H1 (cell line): ENCODE measurements around the gene SAXO1. TPM values are rescaled to one million over a fixed set of nuclear protein-coding genes. Genes with fewer than 3 reads are reported as not detected.

Experiments used
- CTCF ChIA-PET: fragments of 300-600 bp; sonication (Branson Sonifier 250); formaldehyde crosslinking; loops from one replicate; lab custom pipeline; 2021; ENCODE audit not compliant: partially characterized antibody; lab: Charles Lee
- POLR2A ChIA-PET: fragments of 300-600 bp; sonication (Branson Sonifier 250); formaldehyde crosslinking; loops from one replicate; lab custom pipeline; 2021; ENCODE audit warnings: inconsistent platforms; ENCODE audit not compliant: partially characterized antibody; lab: Charles Lee
- DNase-seq, 2 experiments: peaks; one replicate each; pipeline versions ENCODE4 v3.0.0 to v3.0.0-alpha.2; 2010 to 2022; ENCODE audit warnings: low spot score in 2 of 2, low read depth in 1 of 2, mixed read lengths in 1 of 2
- FAIRE-seq: peaks from 2 replicates; lab custom pipeline; 2011; peaks lifted over from hg19 to GRCh38; lab: Jason Lieb, UNC
- H2AFZ ChIP-seq: 2 replicates; pipeline ENCODE4 v1.8.1; 2012; ENCODE audit warnings: low read length, inconsistent platforms
- H2AK5ac ChIP-seq: 2 replicates; pipeline ENCODE4 v1.6.1; 2013; ENCODE audit warnings: low read depth, low read length
- H2BK120ac ChIP-seq: replicated peaks from 2 replicates; pipeline ENCODE3; 2013; ENCODE audit warnings: low read depth, low read length, inconsistent platforms
- H2BK12ac ChIP-seq: 2 replicates; pipeline ENCODE4 v1.6.1; 2013; ENCODE audit warnings: low read depth, low read length
- H2BK15ac ChIP-seq: 2 replicates; pipeline ENCODE4 v1.6.1; 2013; ENCODE audit warnings: low read length
- H2BK20ac ChIP-seq: 2 replicates; pipeline ENCODE4 v1.6.1; 2013; ENCODE audit warnings: low read length
- H2BK5ac ChIP-seq: 2 replicates; pipeline ENCODE4 v1.6.1; 2013; ENCODE audit warnings: low read depth, low read length
- H3K14ac ChIP-seq: 2 replicates; pipeline ENCODE4 v1.6.1; 2013; ENCODE audit warnings: inconsistent platforms; ENCODE audit not compliant: insufficient read length
- H3K18ac ChIP-seq: 2 replicates; pipeline ENCODE4 v1.6.1; 2013; ENCODE audit warnings: low read length; ENCODE audit errors: extremely low read depth
- H3K23ac ChIP-seq: 2 replicates; pipeline ENCODE4 v1.6.1; 2013; ENCODE audit warnings: inconsistent platforms; ENCODE audit not compliant: insufficient read length
- H3K23me2 ChIP-seq: 2 replicates; pipeline ENCODE4 v1.6.1; 2013; ENCODE audit warnings: low read depth, low read length
- H3K27ac ChIP-seq: 2 replicates; pipeline ENCODE4 v1.6.1; 2011; ENCODE audit warnings: low read depth, low read length, inconsistent platforms
- H3K27me3 ChIP-seq, 4 experiments: replicated peaks in 1 of 4; 1 replicate in 1 of 4; 2 replicates in 3 of 4; pipeline versions ENCODE4 v1.6.1 to v1.8.1; 2011 to 2013; ENCODE audit warnings: low read length in 3 of 4, mild to moderate bottlenecking in 3 of 4, inconsistent platforms in 2 of 4, mixed read lengths in 2 of 4, moderate library complexity in 1 of 4; ENCODE audit not compliant: control insufficient read depth in 3 of 4, insufficient read depth in 3 of 4; ENCODE audit errors: extremely low read depth in 1 of 4
- H3K36me3 ChIP-seq, 4 experiments: 2 replicates each; pipeline versions ENCODE4 v1.6.1 to v1.8.1; 2011 to 2013; ENCODE audit warnings: mild to moderate bottlenecking in 4 of 4, low read length in 3 of 4, moderate library complexity in 2 of 4, control low read depth in 1 of 4, inconsistent platforms in 1 of 4; ENCODE audit not compliant: insufficient read depth in 4 of 4, control insufficient read depth in 2 of 4
- H3K4ac ChIP-seq: replicated peaks from 2 replicates; pipeline ENCODE3; 2013; ENCODE audit warnings: low read length, low read depth, mixed read lengths, inconsistent platforms; ENCODE audit not compliant: insufficient read length
- H3K4me1 ChIP-seq, 4 experiments: replicated peaks in 1 of 4; 1 replicate in 1 of 4; 2 replicates in 3 of 4; pipeline versions ENCODE4 v1.6.1 to v1.8.1; 2011 to 2013; ENCODE audit warnings: low read length in 3 of 4, inconsistent platforms in 2 of 4, mixed read lengths in 1 of 4; ENCODE audit not compliant: insufficient read depth in 4 of 4, control insufficient read depth in 3 of 4
- H3K4me2 ChIP-seq, 2 experiments: 2 replicates each; pipeline versions ENCODE4 v1.6.1 to v1.8.1; 2011 to 2013; ENCODE audit warnings: low read depth in 2 of 2, low read length in 2 of 2, control low read depth in 1 of 2, inconsistent platforms in 1 of 2, mild to moderate bottlenecking in 1 of 2; ENCODE audit not compliant: insufficient read depth in 1 of 2
- H3K4me3 ChIP-seq, 4 experiments: fragments of 200-600, 300-600 bp in 1 of 4; sonication (generic), shearing (Covaris generic), sonication (Bioruptor Twin) in 1 of 4; 2 replicates each; pipeline versions ENCODE4 v1.5.1 to v1.8.1; 2011 to 2016; ENCODE audit warnings: low read length in 4 of 4, low read depth in 3 of 4, control low read depth in 2 of 4, inconsistent platforms in 2 of 4, mild to moderate bottlenecking in 2 of 4, mixed read lengths in 1 of 4, moderate library complexity in 1 of 4; ENCODE audit not compliant: insufficient read depth in 2 of 4; ENCODE audit errors: extremely low read depth in 1 of 4
- H3K56ac ChIP-seq: replicated peaks from 2 replicates; pipeline ENCODE3; 2013; ENCODE audit warnings: low read depth, mild to moderate bottlenecking, mixed read lengths, low read length, inconsistent platforms; ENCODE audit not compliant: insufficient read length
- H3K79me1 ChIP-seq: 2 replicates; pipeline ENCODE4 v1.6.1; 2013; ENCODE audit warnings: low read depth, low read length, control low read depth
- H3K79me2 ChIP-seq, 2 experiments: 2 replicates each; pipeline versions ENCODE4 v1.6.1 to v1.8.1; 2012 to 2013; ENCODE audit warnings: low read length in 2 of 2, mild to moderate bottlenecking in 2 of 2, inconsistent platforms in 1 of 2; ENCODE audit not compliant: insufficient read depth in 2 of 2, control insufficient read depth in 1 of 2
- H3K9ac ChIP-seq, 4 experiments: replicated peaks in 1 of 4; 1 replicate in 1 of 4; 2 replicates in 3 of 4; pipeline versions ENCODE4 v1.6.1 to v1.8.1; 2011 to 2013; ENCODE audit warnings: low read depth in 3 of 4, low read length in 3 of 4, control low read depth in 2 of 4, mild to moderate bottlenecking in 2 of 4, moderate library complexity in 2 of 4, inconsistent platforms in 1 of 4; ENCODE audit errors: extremely low read depth in 1 of 4
- H3K9me3 ChIP-seq, 2 experiments: 2 replicates each; pipeline versions ENCODE4 v1.6.1 to v1.8.1; 2012 to 2013; ENCODE audit warnings: mild to moderate bottlenecking in 2 of 2, moderate library complexity in 2 of 2, control low read depth in 1 of 2, inconsistent platforms in 1 of 2, low read depth in 1 of 2, low read length in 1 of 2, mixed read lengths in 1 of 2; ENCODE audit not compliant: insufficient read depth in 2 of 2
- H4K20me1 ChIP-seq, 2 experiments: replicated peaks in 1 of 2; 2 replicates each; pipeline versions ENCODE3 to v1.8.1; 2011 to 2013; ENCODE audit warnings: inconsistent platforms in 2 of 2, low read length in 2 of 2, mild to moderate bottlenecking in 1 of 2; ENCODE audit not compliant: insufficient read depth in 2 of 2, control insufficient read depth in 1 of 2
- H4K5ac ChIP-seq: 2 replicates; pipeline ENCODE4 v1.6.1; 2013; ENCODE audit warnings: low read length, low read depth, mixed read lengths, inconsistent platforms; ENCODE audit not compliant: insufficient read length
- H4K8ac ChIP-seq: 2 replicates; pipeline ENCODE4 v1.8.0; 2013; ENCODE audit warnings: mild to moderate bottlenecking, moderate library complexity, low read length, inconsistent platforms; ENCODE audit not compliant: insufficient read depth; ENCODE audit errors: extremely low read depth
- H4K91ac ChIP-seq: replicated peaks from 2 replicates; pipeline ENCODE3; 2013; ENCODE audit warnings: low read length, mixed read lengths, inconsistent platforms; ENCODE audit not compliant: insufficient read length
- CBX5 ChIP-seq: fragments of 300-800, 300-1000 bp; sonication (generic); IDR thresholded peaks from 2 replicates; pipeline ENCODE4 v1.7.1; 2016; ENCODE audit warnings: antibody characterized with exemption, low read length, low read depth
- WGBS, 2 experiments: shearing (Covaris generic) in 1 of 2; methylation state at CpG; one replicate each; pipeline versions ENCODE4 v1.1.6 to v1.1.7; 2013 to 2015; ENCODE audit warnings: low lambda C conversion rate in 2 of 2, mixed read lengths in 2 of 2, inconsistent platforms in 1 of 2, low coverage in 1 of 2, missing lambda C conversion rate in 1 of 2; ENCODE audit not compliant: insufficient replicate concordance in 2 of 2, insufficient coverage in 1 of 2, insufficient read length in 1 of 2; ENCODE audit errors: extremely low coverage in 1 of 2, missing lambda C conversion rate in 1 of 2; 5-methylcytosine and 5-hydroxymethylcytosine counted together
- polyA plus RNA-seq, 7 experiments: library from polyadenylated mRNA; depleted of rRNA in 3 of 7; stranded (reverse) in 5 of 7; unstranded in 2 of 7; fragments of >200 nt in 5 of 7; fragments of 200-250 nt in 2 of 7; gene quantifications; 1 replicate in 5 of 7; 2 replicates in 1 of 7; 4 replicates in 1 of 7; pipeline versions ENCODE4 v1.2.1 to v1.2.3, GENCODE V29; 2011 to 2013; ENCODE audit warnings: missing spikeins in 2 of 7, mixed read lengths in 2 of 7
- total RNA-seq: library from RNA; stranded (reverse); fragmentation: NEBNext Ultra II Directional; extraction: Animal tissue kit (Norgen Biotek cat#: 25700); gene quantifications from 2 replicates; pipeline ENCODE4 v1.2.1, GENCODE V29; 2021

SAXO1 gene
- total and polyA plus RNA-seq, 2 of the 8 experiments (the other 6 are each of a cell fraction or from before 2014, with no cell fraction given): 0.11 to 0.20 TPM

GRCh38 chr9:18970393-18970792 is 62.6 kb downstream of the SAXO1 start:
- Histone ChIP-seq H3K4me1 (no peaks in the 10 kb centered on the region), H3K4me3 (no peak overlapping the region), H3K79me1 (no peaks in the 10 kb centered on the region), H3K23ac (no peak overlapping the region), H4K5ac (no peak overlapping the region), H3K4me2 (no peak overlapping the region), H3K36me3 (no peaks in the 10 kb centered on the region), H2BK120ac (no peak overlapping the region), H3K79me2 (no peaks in the 10 kb centered on the region), H3K4ac (no peak overlapping the region), H3K9me3 (peaks cover 0 to 5% of the 10 kb centered on the region in 2 experiments; a peak in 2 of 4 replicates), H3K23me2 (no peaks in the 10 kb centered on the region), H2BK5ac (no peak overlapping the region), H2BK15ac (no peak overlapping the region), H2BK20ac (no peak overlapping the region), H3K27me3 (no peaks in the 10 kb centered on the region), H2AFZ (no peak overlapping the region), H3K14ac (no peak overlapping the region), H2AK5ac (no peak overlapping the region), H3K18ac (no peak overlapping the region), H4K20me1 (no peaks in the 10 kb centered on the region), H4K8ac (no peak overlapping the region), H4K91ac (no peak overlapping the region), H3K27ac (no peak overlapping the region), H2BK12ac (no peak overlapping the region), H3K56ac (no peak overlapping the region), H3K9ac (no peak overlapping the region)
- DNase-seq (no peak), FAIRE-seq (no peak)
- ChIA-PET POLR2A (no interaction called here), CTCF (interaction anchor here (0.6 to 1.0 kb wide), 3 partner anchors 84 to 757 kb away, joined by 3 read pairs; no protein-coding TSS in a partner anchor)
- TF ChIP-seq CBX5: no peak
- WGBS, 2 experiments: 87% methylated on average over 2 of the region's 2 CpGs; no CpG with 5 or more reads in 1 of the 2 experiments
